OCI-LY3 (cell line): ENCODE measurements around the gene RUNX2.

Experiments
- EZH2phosphoT487 ChIP-seq: fragments of 200-600 bp; shearing (Covaris generic); IDR thresholded peaks from 2 replicates; pipeline ENCODE4 v1.6.1; 2018; ENCODE audit warnings: antibody characterized with exemption, mixed run types, low read depth
- TF ChIP-seq, protein P1 (sequence below): fragments of 200-600, 300-600 bp; sonication (generic); IDR thresholded peaks from 2 replicates; pipeline ENCODE4 v1.5.1; 2014; ENCODE audit warnings: antibody characterized with exemption, low read length, low read depth

- TF ChIP-seq, protein P1, sequence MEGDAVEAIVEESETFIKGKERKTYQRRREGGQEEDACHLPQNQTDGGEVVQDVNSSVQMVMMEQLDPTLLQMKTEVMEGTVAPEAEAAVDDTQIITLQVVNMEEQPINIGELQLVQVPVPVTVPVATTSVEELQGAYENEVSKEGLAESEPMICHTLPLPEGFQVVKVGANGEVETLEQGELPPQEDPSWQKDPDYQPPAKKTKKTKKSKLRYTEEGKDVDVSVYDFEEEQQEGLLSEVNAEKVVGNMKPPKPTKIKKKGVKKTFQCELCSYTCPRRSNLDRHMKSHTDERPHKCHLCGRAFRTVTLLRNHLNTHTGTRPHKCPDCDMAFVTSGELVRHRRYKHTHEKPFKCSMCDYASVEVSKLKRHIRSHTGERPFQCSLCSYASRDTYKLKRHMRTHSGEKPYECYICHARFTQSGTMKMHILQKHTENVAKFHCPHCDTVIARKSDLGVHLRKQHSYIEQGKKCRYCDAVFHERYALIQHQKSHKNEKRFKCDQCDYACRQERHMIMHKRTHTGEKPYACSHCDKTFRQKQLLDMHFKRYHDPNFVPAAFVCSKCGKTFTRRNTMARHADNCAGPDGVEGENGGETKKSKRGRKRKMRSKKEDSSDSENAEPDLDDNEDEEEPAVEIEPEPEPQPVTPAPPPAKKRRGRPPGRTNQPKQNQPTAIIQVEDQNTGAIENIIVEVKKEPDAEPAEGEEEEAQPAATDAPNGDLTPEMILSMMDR, result no peak
- TF ChIP-seq EZH2phosphoT487, result no peak
These were observed 158.6 kb downstream of the RUNX2 start for GRCh38 chr6:45486736-45487135.
